HEK293 (cell line): ENCODE results near the gene LNX1.

Source experiments
- CTCF ChIA-PET: fragments of 350-600 bp; formaldehyde crosslinking; extraction: SDS; loops from one replicate; lab custom pipeline; 2021; ENCODE audit warnings: antibody characterized with exemption; lab: Yijun Ruan, JAX
- POLR2A ChIA-PET: fragments of 300-600 bp; formaldehyde crosslinking; extraction: SDS; loops from one replicate; lab custom pipeline; 2020; ENCODE audit warnings: antibody characterized with exemption, inconsistent platforms; lab: Yijun Ruan, JAX
- H3K27ac ChIP-seq: fragments of 200-500 bp; sonication (Bioruptor generic); 2 replicates; pipeline ENCODE4 v1.5.1; 2014; ENCODE audit warnings: low read depth, low read length, control low read depth, inconsistent platforms; ENCODE audit errors: extremely low read depth
- H3K36me3 ChIP-seq, 2 experiments: fragments of 200-500 bp in 1 of 2; sonication (Bioruptor generic) in 1 of 2; 1 replicate in 1 of 2; 2 replicates in 1 of 2; pipeline ENCODE4 v1.5.1; 2014 to 2017; ENCODE audit warnings: inconsistent platforms in 2 of 2, low read length in 2 of 2; ENCODE audit not compliant: control insufficient read depth in 2 of 2, insufficient read depth in 1 of 2
- H3K4me1 ChIP-seq: fragments of 200-500 bp; sonication (Bioruptor generic); 2 replicates; pipeline ENCODE4 v1.5.1; 2014; ENCODE audit warnings: mild to moderate bottlenecking, low read length, inconsistent platforms; ENCODE audit not compliant: control insufficient read depth, insufficient read depth
- H3K4me3 ChIP-seq: 2 replicates; pipeline ENCODE4 v1.5.1; 2011; ENCODE audit warnings: low read depth, mild to moderate bottlenecking, control low read depth, low read length, moderate library complexity
- H3K9me3 ChIP-seq: fragments of 200-500 bp; sonication (Bioruptor generic); 2 replicates; pipeline ENCODE4 v1.5.1; 2014; ENCODE audit warnings: low read depth, low read length, inconsistent platforms; ENCODE audit not compliant: control insufficient read depth, insufficient read depth
- BCL11A ChIP-seq: fragments of 450-650 bp; formaldehyde crosslinking; IDR thresholded peaks from 2 replicates; pipeline ENCODE4 v1.5.1; 2016; ENCODE audit warnings: low read depth, missing biosample characterization, missing genetic modification characterization
- GFI1B ChIP-seq: fragments of 450-650 bp; formaldehyde crosslinking; IDR thresholded peaks from 2 replicates; pipeline ENCODE4 v1.5.1; 2016; ENCODE audit warnings: missing biosample characterization, missing genetic modification characterization
- PBX3 ChIP-seq: sonication (generic); formaldehyde crosslinking; IDR thresholded peaks from 2 replicates; pipeline ENCODE4 v1.8.1; 2022; ENCODE audit warnings: mild to moderate bottlenecking, moderate library complexity, missing genetic modification reagents
- PRDM2 ChIP-seq: fragments of 450-650 bp; formaldehyde crosslinking; IDR thresholded peaks from 2 replicates; pipeline ENCODE4 v1.5.1; 2016; ENCODE audit warnings: missing biosample characterization, missing genetic modification characterization, borderline replicate concordance
- SCRT1 ChIP-seq: fragments of 450-650 bp; formaldehyde crosslinking; IDR thresholded peaks from 2 replicates; pipeline ENCODE4 v1.5.1; 2016; ENCODE audit warnings: missing biosample characterization, missing genetic modification characterization, borderline replicate concordance
- SCRT2 ChIP-seq: fragments of 450-650 bp; formaldehyde crosslinking; IDR thresholded peaks from 2 replicates; pipeline ENCODE4 v1.5.1; 2016; ENCODE audit warnings: missing biosample characterization, missing genetic modification characterization
- ZBTB1 ChIP-seq: fragments of 450-650 bp; formaldehyde crosslinking; IDR thresholded peaks from 2 replicates; pipeline ENCODE4 v1.5.1; 2016; ENCODE audit warnings: missing biosample characterization, missing genetic modification characterization
- ZBTB21 ChIP-seq: fragments of 450-650 bp; formaldehyde crosslinking; IDR thresholded peaks from 2 replicates; pipeline ENCODE4 v1.5.1; 2017; ENCODE audit warnings: missing biosample characterization, missing genetic modification characterization
- ZFHX2 ChIP-seq: fragments of 450-650 bp; formaldehyde crosslinking; conservative IDR thresholded peaks from 2 replicates; pipeline ENCODE4 v1.5.1; 2016; ENCODE audit warnings: missing biosample characterization, missing genetic modification characterization
- ZFP69B ChIP-seq: fragments of 450-650 bp; formaldehyde crosslinking; IDR thresholded peaks from 2 replicates; pipeline ENCODE4 v1.5.1; 2016; ENCODE audit warnings: missing biosample characterization, missing genetic modification characterization
- ZNF114 ChIP-seq: fragments of 450-650 bp; formaldehyde crosslinking; IDR thresholded peaks from 2 replicates; pipeline ENCODE4 v1.5.0; 2017; ENCODE audit warnings: missing biosample characterization, missing genetic modification characterization
- ZNF155 ChIP-seq: fragments of 450-650 bp; formaldehyde crosslinking; IDR thresholded peaks from 2 replicates; pipeline ENCODE4 v1.5.1; 2016; ENCODE audit warnings: missing biosample characterization, missing genetic modification characterization
- ZNF174 ChIP-seq: fragments of 450-650 bp; formaldehyde crosslinking; IDR thresholded peaks from 2 replicates; pipeline ENCODE4 v1.5.0; 2017; ENCODE audit warnings: missing biosample characterization, mild to moderate bottlenecking, missing genetic modification characterization
- ZNF280C ChIP-seq: fragments of 450-650 bp; formaldehyde crosslinking; IDR thresholded peaks from 2 replicates; pipeline ENCODE4 v1.5.1; 2016; ENCODE audit warnings: missing biosample characterization, missing genetic modification characterization
- ZNF335 ChIP-seq: fragments of 450-650 bp; formaldehyde crosslinking; conservative IDR thresholded peaks from 2 replicates; pipeline ENCODE4 v1.5.1; 2016; ENCODE audit warnings: missing biosample characterization, missing genetic modification characterization
- ZNF473 ChIP-seq: fragments of 450-650 bp; formaldehyde crosslinking; IDR thresholded peaks from 2 replicates; pipeline ENCODE4 v1.5.1; 2017; ENCODE audit warnings: missing biosample characterization, missing genetic modification characterization
- ZNF747 ChIP-seq: fragments of 450-650 bp; formaldehyde crosslinking; IDR thresholded peaks from 2 replicates; pipeline ENCODE4 v1.5.1; 2016; ENCODE audit warnings: missing biosample characterization, missing genetic modification characterization
- ZNF843 ChIP-seq: fragments of 450-650 bp; formaldehyde crosslinking; IDR thresholded peaks from 2 replicates; pipeline ENCODE4 v1.5.1; 2016; ENCODE audit warnings: missing biosample characterization, missing genetic modification characterization
- ZSCAN5A ChIP-seq: fragments of 450-650 bp; formaldehyde crosslinking; IDR thresholded peaks from 2 replicates; pipeline ENCODE4 v1.5.1; 2016; ENCODE audit warnings: missing biosample characterization, missing genetic modification characterization

Gene LNX1

GRCh38 chr4:53465281-53465680, 126.0 kb downstream of the LNX1 start (continued):
- TF ChIP-seq ZNF280C (no peak), ZNF335 (no peak), SCRT2 (tag by site-specific recombination) (no peak), ZNF747 (tag by site-specific recombination) (no peak), SCRT1 (tag by site-specific recombination) (no peak), ZNF843 (tag by site-specific recombination) (no peak), ZFP69B (tag by site-specific recombination) (no peak), BCL11A (no peak), ZNF473 (no peak), ZBTB1 (tag by site-specific recombination) (no peak), ZFHX2 (no peak), GFI1B (tag by site-specific recombination) (no peak), ZNF114 (tag by site-specific recombination) (no peak)
- TF ChIP-seq, all 188 proteins: peak for 0

- POLR2A ChIA-PET, result no interaction called here
- Histone ChIP-seq H3K9me3 (no peaks in the 10 kb centered on the region), H3K4me1 (no peaks in the 10 kb centered on the region), H3K36me3 (peaks cover 7 to 39% of the 10 kb centered on the region in 2 experiments; a peak in 2 of 3 replicates), H3K4me3 (no peak overlapping the region), H3K27ac (no peak overlapping the region)
- no peak for TF ChIP-seq PRDM2
- TF ChIP-seq ZNF747 (tag by site-specific recombination), result no peak
- TF ChIP-seq ZNF155 (tag by site-specific recombination), result no peak
- no peak for TF ChIP-seq ZSCAN5A (tag by site-specific recombination)
- no peak for TF ChIP-seq ZNF174 (tag by site-specific recombination)
- TF ChIP-seq PBX3, result no peak
- TF ChIP-seq ZBTB21, result no peak
- CTCF ChIA-PET, result interaction anchor here (0.6 kb wide), 1 partner anchor 142 kb away, joined by 3 read pairs; no protein-coding TSS in a partner anchor
Observed at GRCh38 chr4:53463340-53463739, 127.9 kb downstream of the LNX1 start.
